Measurements from ENCODE around the gene CHRDL2.

The CHRDL2 gene

DNA sequence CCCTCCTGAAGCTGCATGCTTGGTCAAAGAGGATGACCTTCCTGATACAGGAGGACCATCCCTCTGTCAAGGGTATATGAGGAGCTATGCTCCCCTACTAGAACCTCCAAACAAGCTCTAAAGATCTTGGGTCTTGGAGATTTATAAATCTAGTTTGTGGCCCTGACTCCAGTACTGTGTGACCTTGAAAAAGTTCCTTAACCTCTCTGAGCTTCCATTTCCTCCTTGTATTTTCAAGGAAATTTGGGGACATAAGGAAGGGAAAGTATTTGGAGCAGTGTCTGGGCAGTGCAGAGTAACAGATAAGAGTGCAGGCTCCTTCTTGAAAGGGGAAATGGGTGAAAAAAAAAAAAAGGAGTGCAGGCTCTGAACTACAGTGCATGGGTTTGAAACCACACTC lies 45.9 kb downstream of the CHRDL2 start:
- DNase-seq (ENCODE audit: low spot score) = no peak

DNA sequence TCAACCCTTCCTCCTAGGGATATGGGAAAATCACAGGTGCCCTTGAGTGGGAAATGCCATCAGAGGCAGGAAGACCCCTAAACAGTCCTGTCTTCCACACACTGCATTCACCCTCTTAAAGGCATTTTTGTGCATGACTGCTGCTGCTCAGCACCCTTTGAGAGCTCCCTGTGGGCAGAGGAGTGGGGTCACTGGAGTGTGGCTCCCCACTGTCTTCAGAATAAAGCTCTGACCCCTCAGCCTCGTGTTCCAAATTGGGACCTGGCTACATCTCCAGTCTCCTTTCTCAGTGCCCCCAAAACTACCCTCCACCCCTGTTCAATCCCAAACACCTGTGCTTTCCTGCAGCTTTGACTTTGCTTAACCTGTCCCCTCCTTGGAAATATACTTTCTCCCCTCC lies 46.6 kb downstream of the CHRDL2 start:
- DNase-seq (ENCODE audit: low spot score) = no peak

DNA sequence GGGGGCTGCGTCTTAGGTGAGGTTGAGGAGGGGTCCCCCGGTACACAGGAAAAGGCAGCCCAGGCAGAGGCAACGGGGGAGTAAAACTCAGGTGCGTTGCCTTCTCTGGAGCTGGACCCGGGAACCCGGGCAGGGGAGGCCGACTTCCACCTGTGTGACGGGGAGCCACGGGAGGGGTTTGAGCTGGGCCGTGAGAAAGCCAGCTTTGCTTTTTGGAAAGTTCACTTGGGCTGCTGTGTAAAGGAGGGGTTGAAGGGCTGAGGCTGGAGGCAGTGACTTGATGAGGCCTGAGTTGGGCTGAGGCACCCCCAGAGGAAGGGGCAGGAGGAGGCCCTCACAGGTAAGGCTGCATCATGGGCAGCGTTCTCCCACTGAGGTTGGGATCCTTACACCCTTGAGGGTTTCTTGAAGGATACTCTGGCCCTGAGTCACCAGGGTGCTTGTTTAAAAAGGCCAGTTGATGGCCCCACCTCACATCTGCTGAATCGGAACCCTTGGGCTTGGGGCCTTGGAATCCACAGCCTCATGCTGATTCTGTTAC lies 47.2 kb downstream of the CHRDL2 start:
- peak; percentile 31 for DNase-seq (ENCODE audit: low spot score)

DNA sequence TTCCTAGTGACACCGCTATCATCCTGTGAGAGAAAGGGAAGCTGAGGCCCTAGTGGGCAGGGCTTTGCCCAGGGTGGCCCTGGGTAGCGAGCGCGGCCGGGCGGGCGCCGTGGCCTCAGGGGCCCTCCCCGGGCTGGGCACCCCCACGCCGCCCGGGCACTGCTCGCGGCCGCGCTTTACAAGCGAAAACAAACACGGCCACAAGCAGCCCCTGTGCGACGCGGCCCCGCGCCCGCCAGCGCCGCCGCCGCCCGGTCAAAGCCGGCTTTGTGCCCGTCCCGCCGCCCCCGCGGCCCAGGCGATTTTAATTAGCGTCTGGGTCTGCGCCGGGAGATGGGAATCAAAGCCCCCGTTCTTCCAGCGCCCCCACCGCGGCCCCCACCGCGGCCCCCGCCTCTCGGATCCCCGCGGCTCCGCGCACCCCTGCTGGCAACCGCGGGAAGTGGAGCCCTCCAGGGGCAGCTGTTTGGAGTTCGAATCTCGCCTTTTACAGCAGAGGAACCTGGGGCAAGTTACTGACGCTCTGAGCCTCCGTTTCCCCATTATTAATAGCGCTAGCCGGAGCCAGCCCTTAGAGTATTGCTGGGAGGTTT lies 47.9 kb downstream of the CHRDL2 start:
- DNase-seq (ENCODE audit: low spot score) = peak; percentile 18

DNA sequence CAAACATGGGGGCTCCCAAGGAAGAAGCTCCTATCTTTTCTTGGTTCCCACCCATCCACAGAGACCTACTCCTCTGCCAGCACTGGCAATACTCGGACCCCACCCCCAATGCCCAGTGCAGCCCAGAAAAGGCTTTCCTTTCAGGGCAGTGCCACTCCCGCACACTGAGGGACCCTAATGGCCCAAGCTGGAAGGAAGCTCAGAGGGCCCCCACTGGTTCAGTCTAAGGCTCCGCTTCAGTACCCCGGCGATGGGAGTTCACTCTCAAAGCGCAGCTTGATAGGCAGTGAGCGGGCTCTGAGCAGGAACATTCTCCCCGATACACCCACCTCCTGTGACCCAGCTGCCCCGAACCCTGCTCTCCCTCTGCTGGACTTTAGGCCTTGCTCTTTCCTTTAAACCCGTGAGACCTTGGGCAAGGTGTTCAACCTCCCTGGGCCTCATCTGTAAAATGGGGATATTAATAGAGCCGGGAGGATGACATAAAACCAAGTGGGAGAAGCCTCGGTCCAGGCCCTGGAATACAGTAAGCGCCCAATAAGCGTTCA lies 48.4 kb downstream of the CHRDL2 start:
- DNase-seq (ENCODE audit: low spot score) = no peak

DNA sequence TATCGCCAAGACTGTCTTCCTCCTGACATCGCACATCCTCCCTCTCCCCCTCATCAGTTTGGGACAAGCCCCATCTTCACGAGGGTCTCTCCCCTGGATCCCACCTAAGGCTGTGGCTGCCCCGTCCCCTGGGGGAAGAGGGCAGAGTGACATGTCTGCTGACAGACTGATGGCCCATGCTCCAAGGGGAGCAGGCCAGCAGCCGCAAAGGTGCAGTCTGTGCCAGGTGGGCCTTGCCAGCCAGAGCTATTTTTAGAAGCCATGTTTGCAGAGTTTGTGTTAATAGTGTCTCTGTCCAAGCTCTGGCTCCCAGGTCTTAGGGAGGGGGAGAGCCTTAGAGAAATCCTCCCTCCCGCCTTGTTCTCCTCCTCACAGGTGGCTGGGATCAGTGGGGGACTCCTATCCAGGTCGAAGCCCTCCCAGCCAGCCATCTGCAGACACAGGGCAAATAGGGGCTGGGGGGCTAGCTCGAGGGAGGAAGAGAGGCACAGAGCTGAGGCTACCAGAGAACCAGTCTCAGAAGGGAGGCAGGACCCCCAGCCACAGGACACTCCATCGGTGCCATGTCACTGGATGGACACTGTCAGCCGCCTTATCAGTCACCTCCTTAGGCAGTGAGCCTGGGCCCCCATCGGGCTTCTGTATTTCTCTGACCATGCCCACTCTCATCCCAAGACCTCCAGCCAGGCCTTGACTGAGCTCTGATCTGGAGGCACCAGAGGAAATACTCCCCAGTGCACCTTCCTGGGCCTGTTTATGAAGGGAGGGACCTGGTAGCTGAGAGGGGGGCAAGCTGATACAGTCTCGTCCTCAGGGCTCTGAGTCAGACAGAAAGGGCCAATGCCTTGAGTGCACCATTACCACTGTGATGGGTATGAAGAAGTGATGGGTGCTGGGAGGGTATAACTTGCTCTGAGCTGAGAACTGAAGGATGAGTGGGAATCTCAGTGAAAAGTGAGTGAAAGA lies 49.3 kb downstream of the CHRDL2 start:
- DNase-seq (ENCODE audit: low spot score) = no peak

DNA sequence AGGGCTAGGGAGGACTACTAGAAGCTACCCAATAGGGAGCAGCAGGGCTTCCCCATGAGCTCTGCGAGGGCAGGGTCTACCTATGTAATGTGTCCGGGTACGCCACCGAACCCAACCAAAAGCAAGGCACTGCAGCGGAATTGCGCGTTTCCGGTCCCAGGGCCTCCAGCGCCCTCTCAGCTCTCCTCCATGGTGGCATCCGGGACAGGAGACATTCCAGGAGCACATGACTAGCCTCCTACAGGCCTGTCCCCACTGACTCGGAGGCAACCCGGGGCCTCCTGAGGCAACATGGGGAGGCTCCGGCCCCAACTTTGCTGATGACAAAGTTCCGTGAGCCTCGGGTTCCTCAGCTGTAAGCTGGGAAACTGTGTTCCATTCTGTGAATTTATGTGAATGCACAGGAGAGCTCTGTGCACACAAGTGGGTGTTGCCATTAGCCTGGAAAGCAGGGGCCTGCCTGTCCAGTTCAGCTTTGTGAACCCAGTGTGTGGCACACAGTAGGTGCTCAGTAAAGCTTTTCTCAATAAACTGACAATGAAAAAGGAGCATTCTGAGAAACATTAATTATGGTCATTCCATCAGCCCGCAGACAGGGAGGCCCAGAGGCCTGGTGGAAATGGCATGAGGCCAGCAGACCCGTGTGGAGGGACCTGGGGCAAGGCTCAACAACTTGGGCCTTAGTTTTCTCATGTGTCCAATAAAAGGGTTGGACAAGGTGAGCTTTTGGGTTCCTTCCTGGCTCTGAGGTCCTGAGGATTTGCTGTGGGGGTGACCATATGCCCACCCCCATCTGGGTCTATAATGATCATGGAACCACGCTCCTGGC lies 50.3 kb downstream of the CHRDL2 start:
- no peak for DNase-seq (ENCODE audit: low spot score)

DNA sequence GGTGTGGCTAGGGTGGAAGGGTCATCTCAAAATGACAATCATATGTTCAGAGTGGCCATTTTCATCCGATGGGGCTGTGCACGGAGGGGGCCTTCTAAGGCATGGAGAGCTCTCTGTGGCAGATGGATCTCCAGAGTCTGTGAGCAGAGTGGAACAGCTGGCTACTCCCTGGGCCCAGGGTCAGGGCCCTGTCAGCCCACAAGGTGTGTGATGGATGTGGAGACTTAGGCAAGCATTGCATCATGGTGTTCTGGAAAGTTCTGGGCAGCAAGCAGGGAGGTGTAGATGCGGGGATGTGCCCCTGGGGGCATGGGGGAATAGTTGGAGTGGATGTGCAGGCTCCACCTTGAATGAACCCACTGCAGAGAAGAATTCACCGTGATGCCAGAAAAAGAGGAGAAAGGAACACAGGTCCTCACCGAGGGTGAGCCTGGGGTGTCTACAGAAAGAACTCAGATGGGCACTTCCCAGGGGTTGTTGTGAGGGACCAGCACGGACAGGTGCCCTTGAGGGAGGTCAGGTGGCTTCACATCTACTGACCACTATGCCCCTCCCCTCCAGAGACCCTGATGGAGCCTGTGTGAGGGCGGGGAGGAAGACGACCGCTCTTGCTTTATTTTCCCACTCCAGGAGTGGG lies 51.1 kb downstream of the CHRDL2 start:
- DNase-seq (ENCODE audit: low spot score) = no peak

DNA sequence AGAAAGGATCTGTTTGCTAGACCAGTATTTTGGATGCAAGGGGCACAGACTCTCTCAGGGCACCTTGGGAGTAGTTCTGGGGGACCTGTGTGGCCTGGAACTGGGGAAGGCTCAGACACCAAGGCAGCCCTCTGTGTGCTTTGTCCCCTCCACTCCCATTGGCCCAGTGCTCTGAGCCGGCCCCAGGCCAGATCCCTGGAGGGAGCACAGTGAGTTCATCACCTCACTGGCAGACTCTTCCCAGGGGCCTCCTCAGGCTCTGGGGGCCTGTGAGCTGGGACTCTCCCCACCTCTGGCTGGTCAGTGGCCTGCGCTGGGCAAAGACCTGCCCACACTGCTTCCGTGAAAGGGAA lies 51.7 kb downstream of the CHRDL2 start:
- no peak for DNase-seq (ENCODE audit: low spot score)

DNA sequence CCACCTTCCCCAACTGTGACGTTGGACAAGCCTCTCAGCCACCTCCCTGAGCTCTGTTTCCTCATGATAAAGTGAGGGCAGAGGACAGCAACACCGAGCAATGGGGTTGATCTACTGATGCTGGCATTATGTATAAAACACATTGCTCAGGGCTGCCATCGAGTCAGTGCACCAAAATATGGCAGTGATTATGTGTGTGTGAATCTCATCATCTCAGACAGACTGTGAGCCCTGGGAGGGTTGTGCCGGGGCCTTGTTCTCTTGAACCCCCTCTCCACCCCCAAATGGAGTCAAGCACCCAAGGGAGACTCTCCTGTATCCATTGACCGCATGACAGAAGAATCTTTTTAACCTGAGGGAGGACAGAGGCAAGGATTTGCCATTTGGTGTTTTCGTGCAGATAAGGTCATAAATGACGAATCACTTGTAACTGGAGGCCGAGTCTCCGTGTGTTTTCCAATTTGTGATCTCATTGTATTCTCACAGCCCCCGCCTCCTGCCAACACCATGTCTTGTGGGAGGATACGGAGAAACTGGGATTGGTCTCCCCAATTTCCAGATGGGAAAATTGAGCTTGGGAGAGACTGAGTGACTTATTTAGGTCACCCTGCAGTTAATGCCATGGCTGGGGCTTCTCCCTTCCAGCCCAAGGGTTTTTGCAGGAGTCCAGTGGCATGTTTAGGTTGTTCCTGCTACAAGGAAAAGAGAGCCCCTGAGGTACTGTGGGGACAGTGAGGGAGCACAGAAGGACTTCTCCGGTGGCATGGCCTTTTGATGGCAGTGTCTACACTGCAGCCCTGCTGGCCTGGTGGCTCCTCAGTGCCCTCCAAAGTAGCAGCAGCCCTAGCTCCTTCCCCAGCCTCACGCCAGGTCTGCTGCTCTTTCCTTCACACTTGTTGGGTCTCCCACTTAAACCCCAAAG lies 52.4 kb downstream of the CHRDL2 start:
- no peak for DNase-seq (ENCODE audit: low spot score)

DNA sequence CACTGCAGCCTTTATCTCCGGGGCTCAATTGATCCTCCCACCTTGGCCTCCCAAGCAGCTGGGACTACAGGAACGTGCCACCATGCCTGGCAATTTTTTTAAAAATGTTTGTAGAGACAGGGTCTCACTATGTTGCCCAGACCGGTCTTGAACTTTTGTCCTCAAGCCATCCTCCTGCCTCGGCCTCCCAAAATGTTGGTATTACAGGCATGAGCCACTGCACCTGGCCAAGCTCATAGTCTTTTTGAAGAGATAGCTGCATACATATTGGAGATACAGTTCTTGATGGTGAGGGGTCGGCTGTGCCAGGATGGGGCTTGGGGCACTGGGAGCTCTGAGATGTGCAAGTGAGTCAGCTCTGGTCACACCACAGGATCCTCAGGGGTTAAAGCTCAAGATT lies 53.2 kb downstream of the CHRDL2 start:
- DNase-seq (ENCODE audit: low spot score) = no peak

DNA sequence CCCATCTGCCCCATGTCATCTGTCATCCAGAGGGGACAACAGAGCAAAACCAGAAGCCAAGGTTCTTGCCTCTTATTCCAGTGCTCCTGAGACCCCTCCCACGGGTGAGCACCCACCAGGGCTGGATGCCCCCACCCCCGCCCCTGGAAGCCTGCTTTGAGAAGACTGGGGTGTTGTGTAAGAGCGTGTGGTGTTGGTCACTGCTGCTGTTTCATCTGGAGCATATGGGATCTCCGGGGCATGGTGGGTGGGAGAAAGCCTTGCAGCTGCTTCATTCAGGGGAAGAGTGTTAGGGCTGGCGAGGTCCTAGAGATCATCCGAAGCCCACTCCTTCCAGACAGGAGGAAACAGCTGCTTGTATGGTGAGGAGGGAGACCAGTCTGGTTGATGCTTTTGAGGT lies 54.1 kb downstream of the CHRDL2 start:
- DNase-seq (ENCODE audit: low spot score) = no peak

DNA sequence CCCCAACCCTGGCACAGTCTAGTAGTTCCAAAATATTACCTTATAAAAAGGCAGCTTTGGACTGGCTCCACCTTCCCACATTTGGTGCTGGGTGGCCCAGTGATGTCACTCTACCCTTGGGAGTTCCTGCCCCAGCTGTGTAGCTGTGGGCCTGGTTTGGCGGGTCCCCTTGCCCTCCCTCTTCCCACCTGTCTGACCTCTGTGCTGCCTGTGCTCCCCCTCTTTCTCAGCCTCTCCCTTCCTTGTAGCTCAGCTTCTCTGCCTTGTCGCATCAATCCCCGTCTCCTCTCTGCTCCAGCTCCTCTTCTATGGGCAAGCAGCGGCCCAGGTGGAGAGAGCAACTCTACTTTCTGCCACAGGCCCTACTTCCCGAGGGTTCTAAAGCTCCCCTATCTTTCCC lies 54.6 kb downstream of the CHRDL2 start:
- no peak for DNase-seq (ENCODE audit: low spot score)

DNA sequence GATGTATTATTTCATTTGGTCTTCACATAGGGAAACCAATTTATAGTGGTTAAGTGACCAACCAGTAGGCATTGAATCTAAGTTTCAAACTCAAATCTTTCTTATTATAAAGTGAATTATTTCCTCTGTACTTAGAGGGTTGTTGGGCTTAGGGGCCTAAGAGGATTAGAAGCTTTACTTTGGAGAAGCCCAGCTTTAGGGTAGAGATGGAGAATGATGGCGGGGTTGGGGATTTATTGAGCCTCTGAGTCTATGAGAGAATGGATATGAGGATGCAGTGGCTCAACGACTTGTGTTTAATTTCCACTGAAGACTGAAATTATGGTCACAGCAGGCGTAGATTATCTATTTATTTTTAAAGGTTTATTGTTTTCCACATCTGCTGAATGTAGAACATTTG lies 55.5 kb downstream of the CHRDL2 start:
- no peak for DNase-seq (ENCODE audit: low spot score)

DNA sequence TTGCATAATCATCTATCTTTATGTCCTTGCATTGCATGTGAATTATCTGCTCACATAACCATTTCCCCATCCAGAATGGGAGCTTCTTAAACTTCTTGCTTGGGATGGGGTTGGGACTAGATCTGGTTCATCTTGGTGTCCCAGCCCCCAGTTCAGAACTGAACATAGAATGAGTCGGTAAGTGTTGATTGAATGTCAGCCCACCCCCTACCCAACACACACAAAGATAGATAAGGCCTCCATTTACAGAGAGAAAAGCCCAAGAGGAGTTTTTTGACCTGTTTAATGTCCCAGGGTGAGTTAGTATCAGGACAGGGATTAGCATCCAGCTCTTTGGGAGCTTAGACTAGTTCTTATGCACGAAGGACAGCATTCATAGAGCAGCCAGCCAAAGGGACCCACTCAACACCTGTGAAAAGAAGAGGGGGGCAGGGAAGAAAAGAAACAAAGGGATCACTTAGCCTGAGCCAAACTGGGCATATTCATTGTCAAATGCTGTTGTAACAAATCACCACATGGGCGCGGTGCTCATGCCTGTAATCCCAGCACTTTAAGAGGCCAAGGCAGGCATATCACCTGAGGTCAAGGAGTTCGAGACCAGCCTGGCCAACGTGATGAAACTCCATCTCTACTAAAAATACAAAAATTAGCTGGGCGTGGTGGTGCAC lies 57.4 kb downstream of the CHRDL2 start:
- DNase-seq (ENCODE audit: low spot score) = no peak

DNA sequence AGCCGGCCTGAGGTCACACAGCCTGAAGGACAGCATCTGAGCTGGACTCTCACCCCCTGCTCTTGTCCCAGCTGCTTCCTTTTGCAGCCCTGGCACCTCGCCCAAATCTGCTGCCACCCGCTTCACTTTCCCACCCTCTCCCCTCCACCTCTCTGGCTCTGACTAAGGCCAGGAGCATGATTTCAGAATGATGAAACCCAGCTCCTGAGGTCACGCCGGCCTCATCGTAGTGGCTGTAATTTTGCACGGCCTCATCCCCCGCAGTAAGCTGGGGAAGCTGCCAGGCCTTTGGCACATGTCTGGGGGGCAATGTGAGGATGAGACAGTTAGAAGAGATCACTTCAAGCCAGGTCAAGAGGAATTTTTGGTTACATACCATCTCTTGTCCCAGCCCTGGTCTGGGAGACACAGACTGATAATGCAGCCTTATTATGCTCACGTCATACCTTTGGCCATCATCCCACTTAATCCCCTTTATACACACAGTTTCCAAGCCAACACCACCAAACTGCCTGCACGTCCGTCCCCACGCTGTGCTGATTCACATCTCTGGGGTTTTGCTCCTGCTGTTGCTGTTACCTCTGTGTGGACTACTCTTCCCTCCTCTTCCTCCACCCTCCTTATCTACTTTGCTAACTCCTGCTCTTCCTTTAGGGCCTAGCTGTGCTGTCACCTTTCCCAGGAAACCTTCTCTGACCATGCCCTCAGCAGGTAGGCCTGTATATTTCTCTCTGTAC lies 58.1 kb downstream of the CHRDL2 start:
- DNase-seq (ENCODE audit: low spot score) = peak; percentile 96

DNA sequence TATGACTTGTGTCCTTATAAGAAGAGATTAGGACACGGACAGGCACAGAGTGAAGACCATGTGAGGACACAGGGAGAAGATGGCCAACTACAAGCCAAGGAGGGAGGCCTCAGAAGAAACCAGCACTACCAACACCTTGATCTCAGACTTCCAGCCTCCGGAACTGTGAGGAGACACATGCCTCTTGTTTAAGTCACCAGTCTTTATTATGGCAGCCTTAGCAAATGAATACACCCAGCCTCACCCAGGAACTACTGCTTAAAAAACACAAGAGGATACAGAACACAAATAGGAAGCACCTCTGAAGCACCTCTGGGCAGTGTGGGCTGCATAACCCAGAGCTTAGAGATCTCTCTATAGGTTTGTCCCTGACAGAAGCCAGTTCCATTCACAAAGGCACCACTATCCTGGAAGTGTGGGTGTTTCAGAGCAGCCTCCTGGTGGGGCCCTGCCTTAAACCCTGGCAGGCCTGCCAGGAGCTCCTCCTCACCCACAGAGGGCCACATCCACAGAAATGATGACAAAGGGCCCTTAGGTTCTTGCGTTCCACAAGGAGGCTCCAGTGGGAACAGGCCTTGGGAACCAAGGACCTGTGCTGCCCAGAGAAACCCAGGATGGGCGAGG lies 58.8 kb downstream of the CHRDL2 start:
- peak; percentile 47 for DNase-seq (ENCODE audit: low spot score)

DNA sequence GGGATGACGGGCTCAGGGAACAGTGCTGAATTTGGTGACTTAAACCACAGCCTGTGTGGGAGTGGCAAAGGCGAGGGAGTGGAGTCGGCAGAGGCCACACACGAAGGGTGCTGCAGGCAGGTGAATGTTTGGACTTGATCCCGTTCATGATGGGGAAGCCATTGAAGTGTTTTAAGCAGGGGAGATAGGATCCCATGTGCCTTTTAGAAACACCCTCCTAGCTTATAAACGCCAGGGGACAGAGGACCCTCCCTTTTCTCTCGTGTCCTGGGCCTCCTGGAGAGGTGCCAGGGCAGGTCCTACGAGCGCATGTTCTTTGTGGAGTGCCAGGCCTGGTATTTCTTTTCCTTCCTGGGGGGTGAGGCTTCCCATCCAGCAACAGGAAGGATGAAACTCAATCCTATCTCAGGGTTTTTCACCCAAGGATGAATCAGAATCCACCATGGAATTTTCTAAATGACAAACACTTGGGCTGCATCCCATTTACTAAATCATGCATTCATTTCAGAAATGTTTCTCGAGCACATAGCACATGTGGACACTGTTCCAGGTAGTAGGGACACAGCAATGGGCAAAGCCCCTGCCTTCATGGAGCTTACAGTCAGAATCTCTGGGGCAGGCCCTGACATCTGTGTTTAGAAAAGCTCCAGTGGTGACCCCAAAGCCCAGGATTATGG lies 59.6 kb downstream of the CHRDL2 start:
- DNase-seq (ENCODE audit: low spot score) = peak; percentile 78
